Neural progenitor cell (in vitro differentiated cells): ENCODE data around the gene PEX6.

Source experiments
- EZH2 ChIP-seq: fragments of 200-600 bp; sonication (generic); IDR thresholded peaks from 2 replicates; pipeline ENCODE4 v1.6.1; 2017; ENCODE audit warnings: antibody characterized with exemption, mild to moderate bottlenecking, moderate library complexity
- TF ChIP-seq, protein P1 (sequence below): fragments of 200-600 bp; sonication (generic); IDR thresholded peaks from 2 replicates; pipeline ENCODE4 v1.5.1; 2017; ENCODE audit warnings: antibody characterized with exemption, mild to moderate bottlenecking

DNA sequence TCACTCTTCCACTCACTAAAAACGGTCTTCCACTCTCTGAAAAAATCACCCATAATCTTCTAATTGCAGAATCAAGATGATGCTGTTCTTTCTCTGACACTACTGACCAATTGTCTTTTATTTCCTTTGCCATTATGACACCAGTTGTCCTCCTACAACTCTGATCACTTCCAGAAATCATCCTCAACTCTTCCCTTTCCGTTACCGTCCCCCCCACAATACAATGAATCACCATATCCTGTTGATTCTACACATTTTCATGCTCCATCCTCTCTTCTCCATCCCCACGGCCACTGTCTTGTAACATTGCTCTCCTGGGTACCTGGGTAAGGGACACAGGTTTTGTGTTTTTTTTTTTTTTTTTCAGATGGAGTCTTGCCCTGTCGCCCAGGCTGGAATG lies 2.9 kb upstream of the PEX6 start:
- TF ChIP-seq, protein P1, sequence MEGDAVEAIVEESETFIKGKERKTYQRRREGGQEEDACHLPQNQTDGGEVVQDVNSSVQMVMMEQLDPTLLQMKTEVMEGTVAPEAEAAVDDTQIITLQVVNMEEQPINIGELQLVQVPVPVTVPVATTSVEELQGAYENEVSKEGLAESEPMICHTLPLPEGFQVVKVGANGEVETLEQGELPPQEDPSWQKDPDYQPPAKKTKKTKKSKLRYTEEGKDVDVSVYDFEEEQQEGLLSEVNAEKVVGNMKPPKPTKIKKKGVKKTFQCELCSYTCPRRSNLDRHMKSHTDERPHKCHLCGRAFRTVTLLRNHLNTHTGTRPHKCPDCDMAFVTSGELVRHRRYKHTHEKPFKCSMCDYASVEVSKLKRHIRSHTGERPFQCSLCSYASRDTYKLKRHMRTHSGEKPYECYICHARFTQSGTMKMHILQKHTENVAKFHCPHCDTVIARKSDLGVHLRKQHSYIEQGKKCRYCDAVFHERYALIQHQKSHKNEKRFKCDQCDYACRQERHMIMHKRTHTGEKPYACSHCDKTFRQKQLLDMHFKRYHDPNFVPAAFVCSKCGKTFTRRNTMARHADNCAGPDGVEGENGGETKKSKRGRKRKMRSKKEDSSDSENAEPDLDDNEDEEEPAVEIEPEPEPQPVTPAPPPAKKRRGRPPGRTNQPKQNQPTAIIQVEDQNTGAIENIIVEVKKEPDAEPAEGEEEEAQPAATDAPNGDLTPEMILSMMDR, result no peak
- no peak for TF ChIP-seq EZH2
